Measurements from ENCODE around the gene DNAH2.
"Not testable (repeated sequence)": the region's sequence is repeated elsewhere in the genome, so short reads cannot be mapped to it uniquely, and the experiment has no call there.

DNAH2 gene

DNA sequence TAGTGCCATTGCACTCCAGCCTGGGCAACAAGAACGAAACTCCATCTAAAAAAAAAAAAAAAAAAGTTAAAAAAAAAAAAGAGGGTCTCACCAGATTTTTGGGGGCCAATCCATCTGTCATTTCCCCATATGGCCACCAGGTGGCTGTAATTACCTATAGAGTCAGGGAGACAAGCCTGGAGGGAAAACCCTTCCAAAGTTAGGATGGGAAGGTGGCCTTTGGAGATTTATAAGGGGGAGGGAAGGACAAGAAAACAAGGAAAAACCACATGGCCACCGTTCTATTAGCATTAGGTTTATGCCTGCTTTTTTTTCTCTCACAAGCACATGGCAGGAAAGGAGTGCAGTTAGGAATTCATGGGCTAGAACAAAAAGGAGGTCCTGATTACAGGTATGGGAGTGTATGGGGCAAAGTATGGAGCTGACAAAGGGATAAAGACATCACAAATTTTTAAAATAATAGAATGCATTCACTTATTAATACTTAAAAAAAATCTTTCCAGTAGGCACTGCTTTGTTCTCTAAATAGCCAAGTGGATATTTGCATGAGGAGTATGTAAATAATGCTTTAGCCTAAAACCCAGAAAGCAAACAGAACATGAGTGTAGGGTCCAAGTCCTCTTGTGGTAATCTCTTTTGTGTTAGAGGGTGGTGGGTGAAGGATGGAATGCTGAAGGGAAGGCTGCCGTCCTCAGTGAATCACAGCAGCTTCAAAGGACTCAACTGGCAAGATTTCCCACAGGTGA lies 145.3 kb downstream of the DNAH2 start (continued):
- TF ChIP-seq, protein P1, sequence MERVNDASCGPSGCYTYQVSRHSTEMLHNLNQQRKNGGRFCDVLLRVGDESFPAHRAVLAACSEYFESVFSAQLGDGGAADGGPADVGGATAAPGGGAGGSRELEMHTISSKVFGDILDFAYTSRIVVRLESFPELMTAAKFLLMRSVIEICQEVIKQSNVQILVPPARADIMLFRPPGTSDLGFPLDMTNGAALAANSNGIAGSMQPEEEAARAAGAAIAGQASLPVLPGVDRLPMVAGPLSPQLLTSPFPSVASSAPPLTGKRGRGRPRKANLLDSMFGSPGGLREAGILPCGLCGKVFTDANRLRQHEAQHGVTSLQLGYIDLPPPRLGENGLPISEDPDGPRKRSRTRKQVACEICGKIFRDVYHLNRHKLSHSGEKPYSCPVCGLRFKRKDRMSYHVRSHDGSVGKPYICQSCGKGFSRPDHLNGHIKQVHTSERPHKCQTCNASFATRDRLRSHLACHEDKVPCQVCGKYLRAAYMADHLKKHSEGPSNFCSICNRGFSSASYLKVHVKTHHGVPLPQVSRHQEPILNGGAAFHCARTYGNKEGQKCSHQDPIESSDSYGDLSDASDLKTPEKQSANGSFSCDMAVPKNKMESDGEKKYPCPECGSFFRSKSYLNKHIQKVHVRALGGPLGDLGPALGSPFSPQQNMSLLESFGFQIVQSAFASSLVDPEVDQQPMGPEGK (tag by site-specific recombination; IDR thresholded peaks at IDR 0.05), result 0 out of 2 replicates have a peak, but pooled peaks have one; percentile 32
- TF ChIP-seq ZNF341 (tag by site-specific recombination; IDR thresholded peaks at IDR 0.05; ENCODE audit: low read depth), result 0 out of 2 replicates have a peak, but pooled peaks have one; percentile 21

DNA sequence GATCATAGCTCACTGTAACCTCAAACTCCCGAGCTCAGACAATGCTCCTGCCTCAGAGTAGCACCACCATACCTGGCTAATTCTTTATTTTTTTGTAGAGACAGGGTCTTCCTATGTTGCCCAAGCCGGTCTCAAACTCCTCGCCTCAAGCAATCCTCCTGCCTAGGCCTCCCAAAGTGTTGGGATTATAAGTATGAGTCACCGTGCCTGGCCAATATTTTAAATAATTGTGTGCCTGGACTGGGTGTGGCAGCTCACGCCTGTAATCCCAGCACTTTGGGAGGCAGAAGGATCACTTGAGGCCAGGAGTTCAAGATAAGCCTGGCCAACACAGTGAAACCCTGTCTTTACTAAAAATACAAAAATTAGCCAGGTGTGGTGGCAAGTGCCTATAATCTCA lies 146.8 kb downstream of the DNAH2 start:
- not testable (repeated sequence) for H3K4me1 ChIP-seq (ENCODE audit: control insufficient read depth, insufficient read depth, low read length); H3K4me3 ChIP-seq (ENCODE audit: low read depth, low read length); H3K9me3 ChIP-seq (ENCODE audit: control insufficient read depth, insufficient read depth, low read depth, low read length); H3K27ac ChIP-seq (ENCODE audit: extremely low read depth, low read depth, low read length)
- ChIA-PET POLR2A (interaction anchor here (0.7 kb wide), 1 partner anchor 281 kb away, joined by 4 read pairs; the partner anchor contains the start of gene MPDU1), CTCF (interaction anchor here (0.9 to 14.4 kb wide), 20 partner anchors 7 to 192 kb away, joined by 3 to 141 read pairs (median 6); partner anchors contain the start of genes CHD3, NAA38 and RNF227)
- TF ChIP-seq KLF1 (tag by site-specific recombination; IDR thresholded peaks at IDR 0.05), result peak; percentile 40; the same call in 1 of the 2 replicates
- TF ChIP-seq ZNF121 (tag by site-specific recombination; IDR thresholded peaks at IDR 0.05), result peak; percentile 72; the same call in 1 of the 2 replicates
- peaks cover 46 to 79% of the 10 kb centered on the region in 2 experiments for H3K36me3 ChIP-seq (ENCODE audit: control insufficient read depth in 2 of 2, insufficient read depth in 1 of 2, low read length in 2 of 2)

DNA sequence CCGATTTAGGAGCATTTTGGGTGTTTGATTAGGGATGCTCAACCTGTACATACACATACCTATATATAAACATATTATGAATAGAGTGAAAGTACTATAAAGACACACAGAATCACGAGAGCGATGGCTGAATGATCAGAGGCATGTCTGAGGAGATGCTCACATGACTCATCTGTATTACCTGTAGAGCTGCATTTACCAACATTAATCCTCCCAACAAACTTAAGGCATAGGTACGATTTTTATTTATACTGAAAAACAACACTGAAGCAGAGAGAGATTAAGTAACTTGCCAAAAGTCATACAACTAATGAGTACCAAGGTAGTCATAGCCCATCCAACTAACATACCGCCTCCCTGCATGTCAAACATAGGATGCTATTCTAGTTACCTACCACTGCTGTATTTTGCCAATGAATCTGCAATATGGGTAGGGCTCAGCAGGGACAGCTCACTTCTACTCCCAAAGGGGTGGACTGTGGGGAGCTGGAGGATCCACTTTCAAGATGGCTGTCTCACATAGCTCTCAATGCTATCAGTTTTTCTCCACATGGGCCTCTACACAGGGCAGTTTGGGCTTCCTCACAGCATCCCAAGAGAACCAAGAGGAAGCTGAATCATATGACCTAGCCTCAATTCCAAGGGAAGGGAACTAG lies 147.6 kb downstream of the DNAH2 start:
- Histone ChIP-seq H3K36me3 (ENCODE audit: control insufficient read depth in 2 of 2, insufficient read depth in 1 of 2, low read length in 2 of 2) (peaks cover 43 to 71% of the 10 kb centered on the region in 2 experiments), H3K4me3 (ENCODE audit: low read depth, low read length) (no peak overlapping the region), H3K9me3 (ENCODE audit: control insufficient read depth, insufficient read depth, low read depth, low read length) (no peaks in the 10 kb centered on the region), H3K4me1 (ENCODE audit: control insufficient read depth, insufficient read depth, low read length) (peaks cover 2% of the 10 kb centered on the region), H3K27ac (ENCODE audit: extremely low read depth, low read depth, low read length) (no peak overlapping the region)
- POLR2A ChIA-PET, result interaction anchor here (0.6 to 1.5 kb wide), 3 partner anchors 52 to 121 kb away, joined by 3 to 6 read pairs (median 6); partner anchors contain the start of genes CNTROB and TRAPPC1
- CTCF ChIA-PET, result interaction anchor here (0.5 to 14.4 kb wide), 13 partner anchors 8 to 396 kb away, joined by 3 to 141 read pairs (median 4); partner anchors contain the start of gene NAA38
- TF ChIP-seq ZNF747 (tag by site-specific recombination; IDR thresholded peaks at IDR 0.05) (no peak), INSM2 (tag by site-specific recombination; IDR thresholded peaks at IDR 0.05) (no peak), BCL11A (tag by site-specific recombination; IDR thresholded peaks at IDR 0.05; ENCODE audit: low read depth) (no peak), ZNF677 (tag by site-specific recombination; IDR thresholded peaks at IDR 0.05) (no peak), ZNF341 (tag by site-specific recombination; IDR thresholded peaks at IDR 0.05; ENCODE audit: low read depth) (peak; percentile 61), FEZF1 (tag by site-specific recombination; IDR thresholded peaks at IDR 0.05) (no peak), ZNF16 (tag by site-specific recombination; IDR thresholded peaks at IDR 0.05; ENCODE audit: low read depth) (no peak), OSR2 (tag by site-specific recombination; IDR thresholded peaks at IDR 0.05) (no peak), ZNF704 (tag by site-specific recombination; IDR thresholded peaks at IDR 0.05) (no peak), KLF17 (tag by site-specific recombination; IDR thresholded peaks at IDR 0.05) (no peak)
- TF ChIP-seq, protein P2, sequence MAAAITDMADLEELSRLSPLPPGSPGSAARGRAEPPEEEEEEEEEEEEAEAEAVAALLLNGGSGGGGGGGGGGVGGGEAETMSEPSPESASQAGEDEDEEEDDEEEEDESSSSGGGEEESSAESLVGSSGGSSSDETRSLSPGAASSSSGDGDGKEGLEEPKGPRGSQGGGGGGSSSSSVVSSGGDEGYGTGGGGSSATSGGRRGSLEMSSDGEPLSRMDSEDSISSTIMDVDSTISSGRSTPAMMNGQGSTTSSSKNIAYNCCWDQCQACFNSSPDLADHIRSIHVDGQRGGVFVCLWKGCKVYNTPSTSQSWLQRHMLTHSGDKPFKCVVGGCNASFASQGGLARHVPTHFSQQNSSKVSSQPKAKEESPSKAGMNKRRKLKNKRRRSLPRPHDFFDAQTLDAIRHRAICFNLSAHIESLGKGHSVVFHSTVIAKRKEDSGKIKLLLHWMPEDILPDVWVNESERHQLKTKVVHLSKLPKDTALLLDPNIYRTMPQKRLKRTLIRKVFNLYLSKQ (tag by site-specific recombination; IDR thresholded peaks at IDR 0.05; ENCODE audit: borderline replicate concordance), result no peak
- TF ChIP-seq, protein P3, sequence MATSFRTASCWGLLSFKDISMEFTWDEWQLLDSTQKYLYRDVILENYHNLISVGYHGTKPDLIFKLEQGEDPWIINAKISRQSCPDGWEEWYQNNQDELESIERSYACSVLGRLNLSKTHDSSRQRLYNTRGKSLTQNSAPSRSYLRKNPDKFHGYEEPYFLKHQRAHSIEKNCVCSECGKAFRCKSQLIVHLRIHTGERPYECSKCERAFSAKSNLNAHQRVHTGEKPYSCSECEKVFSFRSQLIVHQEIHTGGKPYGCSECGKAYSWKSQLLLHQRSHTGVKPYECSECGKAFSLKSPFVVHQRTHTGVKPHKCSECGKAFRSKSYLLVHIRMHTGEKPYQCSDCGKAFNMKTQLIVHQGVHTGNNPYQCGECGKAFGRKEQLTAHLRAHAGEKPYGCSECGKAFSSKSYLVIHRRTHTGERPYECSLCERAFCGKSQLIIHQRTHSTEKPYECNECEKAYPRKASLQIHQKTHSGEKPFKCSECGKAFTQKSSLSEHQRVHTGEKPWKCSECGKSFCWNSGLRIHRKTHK (tag by site-specific recombination; IDR thresholded peaks at IDR 0.05), result no peak
- TF ChIP-seq, protein P4, sequence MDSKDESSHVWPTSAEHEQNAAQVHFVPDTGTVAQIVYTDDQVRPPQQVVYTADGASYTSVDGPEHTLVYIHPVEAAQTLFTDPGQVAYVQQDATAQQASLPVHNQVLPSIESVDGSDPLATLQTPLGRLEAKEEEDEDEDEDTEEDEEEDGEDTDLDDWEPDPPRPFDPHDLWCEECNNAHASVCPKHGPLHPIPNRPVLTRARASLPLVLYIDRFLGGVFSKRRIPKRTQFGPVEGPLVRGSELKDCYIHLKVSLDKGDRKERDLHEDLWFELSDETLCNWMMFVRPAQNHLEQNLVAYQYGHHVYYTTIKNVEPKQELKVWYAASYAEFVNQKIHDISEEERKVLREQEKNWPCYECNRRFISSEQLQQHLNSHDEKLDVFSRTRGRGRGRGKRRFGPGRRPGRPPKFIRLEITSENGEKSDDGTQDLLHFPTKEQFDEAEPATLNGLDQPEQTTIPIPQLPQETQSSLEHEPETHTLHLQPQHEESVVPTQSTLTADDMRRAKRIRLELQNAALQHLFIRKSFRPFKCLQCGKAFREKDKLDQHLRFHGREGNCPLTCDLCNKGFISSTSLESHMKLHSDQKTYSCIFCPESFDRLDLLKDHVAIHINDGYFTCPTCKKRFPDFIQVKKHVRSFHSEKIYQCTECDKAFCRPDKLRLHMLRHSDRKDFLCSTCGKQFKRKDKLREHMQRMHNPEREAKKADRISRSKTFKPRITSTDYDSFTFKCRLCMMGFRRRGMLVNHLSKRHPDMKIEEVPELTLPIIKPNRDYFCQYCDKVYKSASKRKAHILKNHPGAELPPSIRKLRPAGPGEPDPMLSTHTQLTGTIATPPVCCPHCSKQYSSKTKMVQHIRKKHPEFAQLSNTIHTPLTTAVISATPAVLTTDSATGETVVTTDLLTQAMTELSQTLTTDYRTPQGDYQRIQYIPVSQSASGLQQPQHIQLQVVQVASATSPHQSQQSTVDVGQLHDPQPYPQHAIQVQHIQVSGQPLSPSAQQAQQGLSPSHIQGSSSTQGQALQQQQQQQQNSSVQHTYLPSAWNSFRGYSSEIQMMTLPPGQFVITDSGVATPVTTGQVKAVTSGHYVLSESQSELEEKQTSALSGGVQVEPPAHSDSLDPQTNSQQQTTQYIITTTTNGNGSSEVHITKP (tag by site-specific recombination; IDR thresholded peaks at IDR 0.05), result peak; percentile 49

Measured in HEK293 (cell line).